Diencephalon (tissue), 1 donor: Measurements from ENCODE around the gene RARRES1. TPM values are rescaled to one million over a fixed set of nuclear protein-coding genes. Genes with fewer than 3 reads are reported as not detected.

Experiments
- small RNA-seq: library from RNA; depleted of rRNA; stranded (forward); fragments of <200 nt; gene quantifications from one replicate; pipeline ENCODE3, GENCODE V24; 2014
- total RNA-seq: library from RNA; depleted of rRNA; stranded (reverse); fragments of >200 nt; gene quantifications from one replicate; pipeline ENCODE4 v1.2.3, GENCODE V29; 2014

The RARRES1 gene, protein sequence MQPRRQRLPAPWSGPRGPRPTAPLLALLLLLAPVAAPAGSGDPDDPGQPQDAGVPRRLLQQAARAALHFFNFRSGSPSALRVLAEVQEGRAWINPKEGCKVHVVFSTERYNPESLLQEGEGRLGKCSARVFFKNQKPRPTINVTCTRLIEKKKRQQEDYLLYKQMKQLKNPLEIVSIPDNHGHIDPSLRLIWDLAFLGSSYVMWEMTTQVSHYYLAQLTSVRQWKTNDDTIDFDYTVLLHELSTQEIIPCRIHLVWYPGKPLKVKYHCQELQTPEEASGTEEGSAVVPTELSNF
- total RNA-seq, result 1.4 TPM

DNA sequence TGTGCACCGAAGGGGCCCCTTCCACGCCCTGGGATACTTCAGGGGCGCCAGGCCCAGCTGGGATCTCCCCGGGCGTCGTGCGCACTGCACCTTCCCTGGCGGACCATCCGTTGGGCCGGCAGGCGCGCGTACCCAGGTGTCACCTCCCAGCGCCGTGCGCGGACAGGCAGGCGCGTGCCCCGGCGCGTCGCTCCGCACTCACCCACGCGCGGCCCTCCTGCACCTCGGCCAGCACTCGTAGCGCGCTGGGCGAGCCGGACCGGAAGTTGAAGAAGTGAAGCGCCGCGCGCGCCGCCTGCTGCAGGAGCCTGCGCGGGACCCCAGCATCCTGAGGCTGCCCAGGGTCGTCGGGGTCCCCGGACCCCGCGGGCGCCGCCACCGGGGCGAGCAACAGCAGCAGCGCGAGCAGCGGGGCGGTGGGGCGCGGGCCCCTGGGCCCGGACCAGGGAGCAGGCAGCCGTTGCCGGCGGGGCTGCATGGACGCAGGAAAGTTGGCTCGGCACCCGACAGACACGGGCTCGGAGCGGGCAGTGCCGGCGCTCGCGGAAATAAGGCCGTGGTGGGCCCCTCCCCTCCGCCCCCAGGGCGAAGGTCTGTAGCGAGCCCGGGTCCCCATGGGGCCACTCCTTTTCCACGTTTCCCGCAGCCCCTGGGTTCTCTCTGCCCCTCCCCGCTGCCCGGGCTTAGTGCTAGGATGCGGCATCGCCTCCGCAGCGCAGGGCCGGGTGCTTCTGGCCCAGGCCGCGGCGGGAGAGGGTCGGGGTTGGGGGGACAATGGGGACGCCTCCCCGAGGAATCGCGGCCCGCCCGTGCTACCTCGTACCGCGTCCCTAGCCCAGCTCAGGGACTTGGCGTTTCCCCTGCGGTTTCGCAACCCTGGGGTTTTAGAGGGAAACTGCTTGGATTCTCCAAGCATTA lies at the start of gene RARRES1:
RARRES1 (minus strand) TSS at position 520 of the 918 bp plus-strand sequence; CDS start at position 478, 42 bp downstream.

DNA sequence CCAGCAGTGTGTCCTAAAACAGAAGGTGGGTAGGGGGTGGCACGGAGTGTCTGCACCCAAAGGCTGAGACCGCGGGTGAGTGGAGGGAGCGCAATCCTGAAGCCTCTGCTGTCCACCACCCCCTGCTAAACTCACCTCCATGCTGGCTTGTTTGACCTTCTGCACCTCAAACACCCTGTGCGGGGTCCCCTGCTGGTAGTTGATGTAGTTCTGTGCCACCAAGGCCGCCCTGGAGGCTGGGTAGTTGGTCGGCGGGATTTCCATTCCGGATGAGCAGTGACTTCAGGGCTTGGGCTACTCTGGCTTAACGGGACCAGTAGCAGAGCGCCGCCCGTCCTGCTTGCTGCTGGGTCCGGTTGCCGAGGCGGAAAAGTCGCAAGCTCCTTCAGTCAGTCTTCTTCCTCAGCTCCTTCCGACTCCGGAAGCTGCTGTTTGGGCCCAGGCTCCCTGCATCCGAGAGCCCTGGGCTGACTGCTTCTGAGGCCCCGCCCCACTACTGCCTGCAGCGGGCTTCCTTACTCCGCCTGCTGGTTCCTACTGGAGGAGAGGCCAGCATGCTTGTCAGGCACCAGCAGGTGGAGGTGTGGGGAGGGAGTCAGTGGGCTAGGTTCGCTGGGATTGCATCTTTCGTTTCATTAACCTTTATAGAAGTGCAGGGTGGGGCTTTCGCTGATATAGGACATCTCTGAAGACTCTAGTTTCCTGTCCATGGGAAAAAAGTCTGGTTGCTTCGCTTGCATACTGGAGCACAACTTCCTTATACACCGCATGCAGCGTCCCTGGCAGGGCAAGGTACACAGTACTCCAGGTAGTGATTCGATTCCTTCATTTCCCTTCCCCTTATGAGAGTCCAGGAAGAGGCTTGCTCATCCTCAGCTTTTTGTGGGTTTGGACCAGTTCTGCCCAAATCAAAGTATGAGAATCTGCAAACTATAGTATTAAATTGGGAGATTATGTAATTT lies 59.8 kb downstream of the RARRES1 start, which contains the start of gene LXN:
LXN (minus strand) TSS at position 434 of the 962 bp plus-strand sequence; CDS start at position 264, 170 bp downstream.

Small RNAs within 50 kb of the gene (small RNA-seq; reads per million reads assigned to genes)
- gene AC080013.6, result not detected

Other genes starting within 250 kb of the RARRES1 start
- gene MLF1, start 161.3 kb downstream of the RARRES1 start, total RNA-seq, result 72.9 TPM
- 77.3 TPM for gene GFM1, start 87.9 kb downstream of the RARRES1 start, total RNA-seq
- 9.5 TPM for gene LXN, start 59.8 kb downstream of the RARRES1 start, total RNA-seq
- 47.7 TPM for gene MFSD1, start 69.6 kb upstream of the RARRES1 start, total RNA-seq